A673 (cell line): Measurements from ENCODE around the gene BTG2. TPM values are rescaled to one million over a fixed set of nuclear protein-coding genes. Genes with fewer than 3 reads are reported as not detected.

Source experiments
- BruUV-seq: library from RNA; stranded (reverse); fragments of 400-500 nt; replicated peaks from 2 replicates; lab custom pipeline; 2021; lab: Mats Ljungman, UMichigan
- CTCF ChIA-PET: fragments of 300-600 bp; sonication (Branson Sonifier 250); formaldehyde crosslinking; loops from one replicate; lab custom pipeline; 2022; ENCODE audit warnings: antibody characterized with exemption; lab: Charles Lee
- POLR2A ChIA-PET: fragments of 300-600 bp; sonication (Branson Sonifier 250); formaldehyde crosslinking; loops from one replicate; lab custom pipeline; 2022; ENCODE audit warnings: antibody characterized with exemption; ENCODE audit not compliant: low non-redundant PET; lab: Charles Lee
- DNase-seq: peaks from one replicate; pipeline ENCODE4 v3.0.0-alpha.2; 2015; ENCODE audit warnings: low spot score
- H3K27ac ChIP-seq: fragments of 200-600 bp; sonication (generic); 2 replicates; pipeline ENCODE4 v1.5.1; 2016; ENCODE audit warnings: mixed run types, low read depth, mild to moderate bottlenecking, mixed read lengths, antibody characterized with exemption, low read length; ENCODE audit not compliant: poor library complexity, severe bottlenecking
- H3K27me3 ChIP-seq: fragments of 200-600 bp; sonication (generic); replicated peaks from 2 replicates; pipeline ENCODE4 v1.6.1; 2017; ENCODE audit warnings: mixed run types, low read depth, mild to moderate bottlenecking, mixed read lengths, antibody characterized with exemption, low read length; ENCODE audit not compliant: insufficient read depth, poor library complexity
- H3K36me3 ChIP-seq: fragments of 200-600 bp; sonication (generic); 2 replicates; pipeline ENCODE4 v1.6.1; 2016; ENCODE audit warnings: mixed run types, mild to moderate bottlenecking, mixed read lengths, antibody characterized with exemption, low read length; ENCODE audit not compliant: insufficient read depth, poor library complexity, severe bottlenecking
- H3K4me1 ChIP-seq: fragments of 200-600 bp; sonication (generic); 2 replicates; pipeline ENCODE4 v1.6.1; 2017; ENCODE audit warnings: mixed run types, mild to moderate bottlenecking, mixed read lengths, antibody characterized with exemption, low read length; ENCODE audit not compliant: insufficient read depth, poor library complexity, severe bottlenecking
- H3K4me3 ChIP-seq: fragments of 200-600 bp; sonication (generic); 2 replicates; pipeline ENCODE4 v1.5.1; 2016; ENCODE audit warnings: low read depth, mixed run types, mild to moderate bottlenecking, mixed read lengths, low read length; ENCODE audit not compliant: poor library complexity, severe bottlenecking
- H3K9me3 ChIP-seq: fragments of 200-600 bp; sonication (generic); 2 replicates; pipeline ENCODE4 v1.6.1; 2016; ENCODE audit warnings: mixed run types, low read depth, mild to moderate bottlenecking, mixed read lengths, antibody characterized with exemption, low read length; ENCODE audit not compliant: poor library complexity, severe bottlenecking
- CTCF ChIP-seq: fragments of 300-800, 200-600 bp; sonication (generic); conservative IDR thresholded peaks from 2 replicates; pipeline ENCODE4 v1.5.1; 2017; ENCODE audit warnings: low read depth, mild to moderate bottlenecking, antibody characterized with exemption, low read length, moderate library complexity, mixed read lengths
- EZH2 ChIP-seq: fragments of 200-600 bp; sonication (generic); IDR thresholded peaks from 2 replicates; pipeline ENCODE4 v1.6.1; 2017; ENCODE audit warnings: borderline replicate concordance, low read depth, mild to moderate bottlenecking, mixed read lengths, antibody characterized with exemption, low read length; ENCODE audit not compliant: poor library complexity, severe bottlenecking
- intact Hi-C: fragments of 100-400 bp; cut with micrococcal nuclease; formaldehyde crosslinking; loops from one replicate; pipeline ENCODE4 v1.10.0; 2022; ENCODE audit not compliant: unreplicated experiment
- total RNA-seq: library from RNA; stranded (reverse); gene quantifications from 2 replicates; pipeline ENCODE4 v1.2.3, GENCODE V29; 2021

BTG2 gene
- total RNA-seq, 1 experiment from 2014 or later, result 9.3 TPM

- DNase-seq, result no peak
- POLR2A ChIA-PET, result no interaction called here
Observed at GRCh38 chr1:203351037-203351625, 45.8 kb downstream of the BTG2 start, which contains the start of gene FMOD. Gene FMOD, minus strand, starts transcription at chr1:203351122. Its CDS starts 2,852 bp downstream, at chr1:203348270.

GRCh38 chr1:203353486-203353885 is 48.2 kb downstream of the BTG2 start:
- BruUV-seq, result no TSS peak
- no peak overlapping the region for H3K27ac ChIP-seq
- ChIA-PET POLR2A (no interaction called here), CTCF (no interaction called here)
- no peak for DNase-seq
- TF ChIP-seq EZH2 (no peak), CTCF (no peak)
- no peaks in the 10 kb centered on the region for H3K9me3 ChIP-seq
- no peaks in the 10 kb centered on the region for H3K4me1 ChIP-seq
- peaks cover 4% of the 10 kb centered on the region for H3K27me3 ChIP-seq
- intact Hi-C loops, result no loop called here
- H3K4me3 ChIP-seq, result no peak overlapping the region
- no peaks in the 10 kb centered on the region for H3K36me3 ChIP-seq

More at GRCh38 chr1:203351037-203351625, 45.8 kb downstream of the BTG2 start, which contains the start of gene FMOD:
- no TSS peak for BruUV-seq
- intact Hi-C loops, result no loop called here
- TF ChIP-seq EZH2, result no peak
- TF ChIP-seq CTCF, result 0 out of 2 replicates have a peak, but pooled peaks have one; percentile 18
- Histone ChIP-seq H3K36me3 (no peaks in the 10 kb centered on the region), H3K4me3 (no peak within 1 kb of the TSS), H3K9me3 (no peaks in the 10 kb centered on the region), H3K27me3 (no peaks in the 10 kb centered on the region), H3K27ac (no peak within 1 kb of the TSS), H3K4me1 (no peaks in the 10 kb centered on the region)
- CTCF ChIA-PET, result interaction anchor here (1.7 kb wide), 1 partner anchor 9 kb away, joined by 7 read pairs; no protein-coding TSS in a partner anchor

- intact Hi-C loops, result no loop called here
- ChIA-PET POLR2A (no interaction called here), CTCF (no interaction called here)
- Histone ChIP-seq H3K4me3 (no peak overlapping the region), H3K27me3 (peaks cover 7% of the 10 kb centered on the region), H3K36me3 (no peaks in the 10 kb centered on the region), H3K4me1 (no peaks in the 10 kb centered on the region), H3K9me3 (no peaks in the 10 kb centered on the region), H3K27ac (no peak overlapping the region)
- no TSS peak for BruUV-seq
- TF ChIP-seq EZH2 (no peak), CTCF (no peak)
- no peak for DNase-seq
Observed at GRCh38 chr1:203354246-203354645, 48.9 kb downstream of the BTG2 start.
